OCI-LY3 (cell line): ENCODE data around the gene DCTN3.

Experiments
- H2AFZ ChIP-seq: fragments of 200-600, 300-600 bp; shearing (Covaris generic); 2 replicates; pipeline ENCODE4 v1.6.0; 2014; ENCODE audit warnings: antibody characterized with exemption, low read depth, low read length
- H3K27ac ChIP-seq: fragments of 200-600, 300-600 bp; sonication (generic); 2 replicates; pipeline ENCODE4 v1.5.1; 2014; ENCODE audit warnings: mild to moderate bottlenecking, low read length, moderate library complexity, mixed read lengths
- H3K27me3 ChIP-seq: fragments of 200-600, 300-600 bp; sonication (generic); 2 replicates; pipeline ENCODE4 v1.6.1; 2014; ENCODE audit warnings: low read depth, low read length, mixed read lengths
- H3K36me3 ChIP-seq: fragments of 200-600, 300-600 bp; sonication (generic); replicated peaks from 2 replicates; pipeline ENCODE3; 2014; ENCODE audit warnings: low read depth, low read length, mixed read lengths
- H3K4me1 ChIP-seq: fragments of 300-600, 200-600 bp; sonication (generic); 2 replicates; pipeline ENCODE4 v1.6.1; 2014; ENCODE audit warnings: low read length, mixed read lengths
- H3K4me2 ChIP-seq: fragments of 200-600, 300-600 bp; sonication (generic); 2 replicates; pipeline ENCODE4 v1.6.1; 2014; ENCODE audit warnings: low read length, mixed read lengths
- H3K4me3 ChIP-seq: fragments of 300-600, 200-600 bp; sonication (generic); 2 replicates; pipeline ENCODE4 v1.5.1; 2014; ENCODE audit warnings: antibody characterized with exemption, mild to moderate bottlenecking, low read length, moderate library complexity
- H3K79me2 ChIP-seq: fragments of 300-600, 200-600 bp; shearing (Covaris generic); 2 replicates; pipeline ENCODE4 v1.6.1; 2014; ENCODE audit warnings: mild to moderate bottlenecking, low read length, mixed read lengths
- H3K9ac ChIP-seq: fragments of 300-600, 200-600 bp; shearing (Covaris generic); 2 replicates; pipeline ENCODE4 v1.6.0; 2014; ENCODE audit warnings: mild to moderate bottlenecking, low read length, moderate library complexity
- H3K9me3 ChIP-seq: fragments of 200-600, 300-600 bp; shearing (Covaris generic); 2 replicates; pipeline ENCODE4 v1.6.1; 2014; ENCODE audit warnings: low read length, mixed read lengths; ENCODE audit not compliant: insufficient read depth
- H4K20me1 ChIP-seq: fragments of 200-600, 300-600 bp; sonication (generic); 2 replicates; pipeline ENCODE4 v1.6.1; 2016; ENCODE audit warnings: low read length, mixed read lengths; ENCODE audit not compliant: insufficient read depth
- EZH2phosphoT487 ChIP-seq: fragments of 200-600 bp; shearing (Covaris generic); IDR thresholded peaks from 2 replicates; pipeline ENCODE4 v1.6.1; 2018; ENCODE audit warnings: antibody characterized with exemption, mixed run types, low read depth
- TF ChIP-seq, protein P1 (sequence below): fragments of 200-600, 300-600 bp; sonication (generic); IDR thresholded peaks from 2 replicates; pipeline ENCODE4 v1.5.1; 2014; ENCODE audit warnings: antibody characterized with exemption, low read length, low read depth

The DCTN3 gene

GRCh38 chr9:34653151-34654072 lies 33.1 kb upstream of the DCTN3 start:
- no peak overlapping the region for H3K4me2 ChIP-seq
- H3K27me3 ChIP-seq: no peaks in the 10 kb centered on the region
- H3K4me1 ChIP-seq: peaks cover 7% of the 10 kb centered on the region; the same call in 1 of the 2 replicates
- H3K9me3 ChIP-seq: no peaks in the 10 kb centered on the region
- H3K79me2 ChIP-seq: no peaks in the 10 kb centered on the region
- no peak overlapping the region for H3K4me3 ChIP-seq
- no peak overlapping the region for H3K27ac ChIP-seq
- no peaks in the 10 kb centered on the region for H4K20me1 ChIP-seq
- peaks cover 12% of the 10 kb centered on the region for H3K36me3 ChIP-seq
- no peak overlapping the region for H3K9ac ChIP-seq
- H2AFZ ChIP-seq: no peak overlapping the region
- no peak for TF ChIP-seq EZH2phosphoT487
- TF ChIP-seq, protein P1, sequence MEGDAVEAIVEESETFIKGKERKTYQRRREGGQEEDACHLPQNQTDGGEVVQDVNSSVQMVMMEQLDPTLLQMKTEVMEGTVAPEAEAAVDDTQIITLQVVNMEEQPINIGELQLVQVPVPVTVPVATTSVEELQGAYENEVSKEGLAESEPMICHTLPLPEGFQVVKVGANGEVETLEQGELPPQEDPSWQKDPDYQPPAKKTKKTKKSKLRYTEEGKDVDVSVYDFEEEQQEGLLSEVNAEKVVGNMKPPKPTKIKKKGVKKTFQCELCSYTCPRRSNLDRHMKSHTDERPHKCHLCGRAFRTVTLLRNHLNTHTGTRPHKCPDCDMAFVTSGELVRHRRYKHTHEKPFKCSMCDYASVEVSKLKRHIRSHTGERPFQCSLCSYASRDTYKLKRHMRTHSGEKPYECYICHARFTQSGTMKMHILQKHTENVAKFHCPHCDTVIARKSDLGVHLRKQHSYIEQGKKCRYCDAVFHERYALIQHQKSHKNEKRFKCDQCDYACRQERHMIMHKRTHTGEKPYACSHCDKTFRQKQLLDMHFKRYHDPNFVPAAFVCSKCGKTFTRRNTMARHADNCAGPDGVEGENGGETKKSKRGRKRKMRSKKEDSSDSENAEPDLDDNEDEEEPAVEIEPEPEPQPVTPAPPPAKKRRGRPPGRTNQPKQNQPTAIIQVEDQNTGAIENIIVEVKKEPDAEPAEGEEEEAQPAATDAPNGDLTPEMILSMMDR: no peak

DNA sequence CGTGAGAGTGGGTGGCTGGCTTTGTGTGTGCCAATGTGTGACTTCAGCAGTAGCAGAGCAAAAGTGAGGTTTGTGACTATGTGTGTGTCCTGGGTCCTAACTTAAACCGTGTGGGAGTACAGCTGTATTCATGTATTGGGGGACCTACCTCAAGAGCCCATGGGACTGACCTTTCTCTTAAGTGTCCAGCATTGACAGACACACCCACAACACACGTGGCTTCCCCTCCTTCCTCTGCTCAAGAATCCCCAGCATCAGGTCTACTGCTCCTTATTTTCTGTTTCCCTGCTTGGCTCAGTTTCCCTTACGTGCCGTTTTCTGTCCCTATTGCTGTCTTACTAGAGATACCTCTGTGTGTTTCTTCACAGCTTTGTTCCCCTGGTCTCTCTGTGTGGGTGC lies 32.3 kb upstream of the DCTN3 start:
- Histone ChIP-seq H3K9me3 (no peaks in the 10 kb centered on the region), H3K4me3 (peak overlapping the region; percentile 48), H2AFZ (no peak overlapping the region), H3K36me3 (peaks cover 19% of the 10 kb centered on the region), H4K20me1 (peaks cover 3% of the 10 kb centered on the region; the same call in 1 of the 2 replicates), H3K4me2 (peak overlapping the region; percentile 62), H3K79me2 (peaks cover 3% of the 10 kb centered on the region; the same call in 1 of the 2 replicates), H3K27ac (no peak overlapping the region), H3K9ac (no peak overlapping the region), H3K4me1 (peaks cover 4% of the 10 kb centered on the region), H3K27me3 (no peaks in the 10 kb centered on the region)
- TF ChIP-seq, protein P1: no peak
- TF ChIP-seq EZH2phosphoT487: no peak

DNA sequence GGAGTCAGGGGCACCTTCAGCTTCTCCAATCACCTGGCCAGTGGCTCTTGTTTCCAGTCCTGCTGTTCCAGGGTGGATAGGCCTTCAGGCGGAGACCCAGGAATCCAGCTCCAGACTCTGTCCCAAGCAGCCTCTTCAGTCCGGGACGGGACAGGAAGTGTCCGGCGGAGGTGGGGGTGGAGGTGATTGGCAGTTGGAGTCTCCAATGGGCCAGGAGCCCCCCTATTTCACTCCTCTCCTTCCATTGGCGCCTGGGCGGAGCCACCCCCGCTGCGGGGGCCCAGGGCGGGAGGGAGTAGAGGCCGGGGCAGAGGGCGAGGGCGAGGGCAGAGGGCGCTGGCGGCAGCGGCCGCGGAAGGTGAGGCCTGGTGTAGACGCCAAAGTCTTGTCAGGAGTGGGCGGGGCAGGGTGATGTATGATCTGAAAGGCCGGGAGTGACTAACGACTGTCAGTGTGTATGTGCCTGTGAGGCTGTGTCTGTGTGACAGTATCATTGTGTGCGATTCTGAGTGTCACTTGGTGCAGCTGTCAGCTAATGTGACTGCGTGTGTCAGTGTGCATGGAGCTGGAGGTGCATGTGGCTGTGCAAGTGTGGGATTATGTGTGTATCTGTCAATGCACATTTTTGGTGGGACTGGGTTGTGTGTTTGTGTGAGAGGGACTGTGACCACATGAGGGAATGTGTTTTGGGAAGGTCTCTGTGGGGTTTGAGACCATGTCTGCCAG lies 31.7 kb upstream of the DCTN3 start, which contains the start of gene IL11RA:
Gene IL11RA (plus strand): TSS at position 310 of the 726 bp plus-strand sequence. CDS start 3,033 bp downstream, outside the sequence.
- Histone ChIP-seq H3K27me3 (no peaks in the 10 kb centered on the region), H3K27ac (no peak within 1 kb of the TSS), H4K20me1 (peaks cover 3% of the 10 kb centered on the region; the same call in 1 of the 2 replicates), H2AFZ (no peak within 1 kb of the TSS), H3K36me3 (peaks cover 19% of the 10 kb centered on the region), H3K4me3 (peak within 1 kb of the TSS; percentile 48), H3K9ac (no peak within 1 kb of the TSS), H3K4me1 (peaks cover 8% of the 10 kb centered on the region), H3K79me2 (peaks cover 9% of the 10 kb centered on the region), H3K9me3 (no peaks in the 10 kb centered on the region), H3K4me2 (peak within 1 kb of the TSS; percentile 62)
- TF ChIP-seq, protein P1: no peak
- TF ChIP-seq EZH2phosphoT487: no peak

- H2AFZ ChIP-seq: no peak overlapping the region
- H3K9me3 ChIP-seq: no peaks in the 10 kb centered on the region
- H4K20me1 ChIP-seq: peaks cover 3% of the 10 kb centered on the region; the same call in 1 of the 2 replicates
- peaks cover 19% of the 10 kb centered on the region for H3K36me3 ChIP-seq
- peaks cover 13% of the 10 kb centered on the region for H3K79me2 ChIP-seq
- no peak for TF ChIP-seq EZH2phosphoT487
- TF ChIP-seq, protein P1: no peak
- H3K4me2 ChIP-seq: no peak overlapping the region
- H3K27me3 ChIP-seq: no peaks in the 10 kb centered on the region
- H3K4me3 ChIP-seq: no peak overlapping the region
- H3K9ac ChIP-seq: no peak overlapping the region
- H3K27ac ChIP-seq: no peak overlapping the region
- peaks cover 8% of the 10 kb centered on the region for H3K4me1 ChIP-seq
Measured at GRCh38 chr9:34651321-34651720, 31.0 kb upstream of the DCTN3 start.
